ENCODE data around the gene RPP30. TPM values are rescaled to one million over a fixed set of nuclear protein-coding genes. Genes with fewer than 3 reads are reported as not detected.
"Not testable (repeated sequence)": the region's sequence is repeated elsewhere in the genome, so short reads cannot be mapped to it uniquely, and the experiment has no call there.

RPP30 gene
- total RNA-seq, 1 donor from 2014 or later, result 85.5 TPM

- Mint-ChIP-seq H3K36me3 (no peaks in the 10 kb centered on the region), H3K4me1 (peaks cover 16% of the 10 kb centered on the region), H3K27me3 (ENCODE audit: insufficient read depth, low read depth) (peaks cover 2% of the 10 kb centered on the region), H3K27ac (no peak overlapping the region), H3K9me3 (no peaks in the 10 kb centered on the region), H3K4me3 (no peak overlapping the region)
- H3K4me2 ChIP-seq, result no peak overlapping the region
- H3K27me3 ChIP-seq, result no peaks in the 10 kb centered on the region
- H3K9ac ChIP-seq, result no peak overlapping the region
- no peak overlapping the region for H3K27ac ChIP-seq
- no peaks in the 10 kb centered on the region for H3K79me2 ChIP-seq (ENCODE audit: low read depth)
- DNase-seq (ENCODE audit: low spot score), result no peak
- H3K36me3 ChIP-seq, result no peaks in the 10 kb centered on the region
- TF ChIP-seq EZH2phosphoT487 (IDR thresholded peaks at IDR 0.05) (no peak), CTCF (IDR thresholded peaks at IDR 0.05) (no peak), EZH2 (IDR thresholded peaks at IDR 0.05) (no peak)
- H2AFZ ChIP-seq (replicated peaks), result no peak overlapping the region
- no peak overlapping the region for H3K4me3 ChIP-seq
- H3K4me1 ChIP-seq, result peaks cover 5% of the 10 kb centered on the region
- H3F3A ChIP-seq (ENCODE audit: low read depth), result no peaks in the 10 kb centered on the region
- no peaks in the 10 kb centered on the region for H4K20me1 ChIP-seq (ENCODE audit: low read depth)
- no peaks in the 10 kb centered on the region for H3K9me3 ChIP-seq (ENCODE audit: low read depth)
Observed at GRCh38 chr10:90939648-90940047, 67.9 kb downstream of the RPP30 start.

GRCh38 chr10:90942980-90943379 lies 71.2 kb downstream of the RPP30 start:
- H3K4me2 ChIP-seq; H3K36me3 ChIP-seq; H3K4me1 ChIP-seq; H3K27ac ChIP-seq; H3K4me3 ChIP-seq; H3K27me3 Mint-ChIP-seq (ENCODE audit: insufficient read depth, low read depth); H4K20me1 ChIP-seq (ENCODE audit: low read depth); H3F3A ChIP-seq (ENCODE audit: low read depth); H3K9me3 ChIP-seq (ENCODE audit: low read depth); H3K79me2 ChIP-seq (ENCODE audit: low read depth); H3K4me1 Mint-ChIP-seq; H3K9me3 Mint-ChIP-seq; H2AFZ ChIP-seq (replicated peaks); H3K27ac Mint-ChIP-seq; H3K9ac ChIP-seq; H3K36me3 Mint-ChIP-seq; DNase-seq (ENCODE audit: low spot score); H3K27me3 ChIP-seq; H3K4me3 Mint-ChIP-seq: not testable (repeated sequence)

- no peak overlapping the region for H3K27ac ChIP-seq
- H4K20me1 ChIP-seq (ENCODE audit: low read depth), result no peaks in the 10 kb centered on the region
- H3K4me2 ChIP-seq, result no peak overlapping the region
- Mint-ChIP-seq H3K36me3 (no peaks in the 10 kb centered on the region), H3K27ac (no peak overlapping the region), H3K27me3 (ENCODE audit: insufficient read depth, low read depth) (peaks cover 2% of the 10 kb centered on the region), H3K4me3 (no peak overlapping the region), H3K4me1 (no peaks in the 10 kb centered on the region), H3K9me3 (no peaks in the 10 kb centered on the region)
- H3K36me3 ChIP-seq, result no peaks in the 10 kb centered on the region
- no peaks in the 10 kb centered on the region for H3K9me3 ChIP-seq (ENCODE audit: low read depth)
- no peaks in the 10 kb centered on the region for H3K27me3 ChIP-seq
- no peak overlapping the region for H3K4me3 ChIP-seq
- DNase-seq (ENCODE audit: low spot score), result no peak
- H3F3A ChIP-seq (ENCODE audit: low read depth), result no peaks in the 10 kb centered on the region
- no peaks in the 10 kb centered on the region for H3K4me1 ChIP-seq
- no peak overlapping the region for H2AFZ ChIP-seq (replicated peaks)
- no peak overlapping the region for H3K9ac ChIP-seq
- H3K79me2 ChIP-seq (ENCODE audit: low read depth), result no peaks in the 10 kb centered on the region
- no peak for TF ChIP-seq CTCF (IDR thresholded peaks at IDR 0.05)
Observed at GRCh38 chr10:90944749-90945148, 73.0 kb downstream of the RPP30 start.

GRCh38 chr10:90945491-90946070 lies 73.8 kb downstream of the RPP30 start:
- no peak for TF ChIP-seq EZH2 (IDR thresholded peaks at IDR 0.05)
- no peak for TF ChIP-seq CTCF (IDR thresholded peaks at IDR 0.05)
- TF ChIP-seq EZH2phosphoT487 (IDR thresholded peaks at IDR 0.05), result no peak
- no peaks in the 10 kb centered on the region for H3K27me3 Mint-ChIP-seq (ENCODE audit: insufficient read depth, low read depth)

More at GRCh38 chr10:90945491-90946070, 73.8 kb downstream of the RPP30 start:
- Mint-ChIP-seq H3K4me3 (no peak overlapping the region), H3K4me1 (no peaks in the 10 kb centered on the region), H3K27ac (no peak overlapping the region), H3K36me3 (no peaks in the 10 kb centered on the region), H3K9me3 (peaks cover 5% of the 10 kb centered on the region)
- no peaks in the 10 kb centered on the region for H3K79me2 ChIP-seq (ENCODE audit: low read depth)
- H3K4me1 ChIP-seq, result no peaks in the 10 kb centered on the region
- H3K27ac ChIP-seq, result no peak overlapping the region
- H3K36me3 ChIP-seq, result no peaks in the 10 kb centered on the region
- H3K9me3 ChIP-seq (ENCODE audit: low read depth), result no peaks in the 10 kb centered on the region
- no peaks in the 10 kb centered on the region for H3F3A ChIP-seq (ENCODE audit: low read depth)
- no peak overlapping the region for H3K4me3 ChIP-seq
- no peak overlapping the region for H2AFZ ChIP-seq (replicated peaks)
- no peaks in the 10 kb centered on the region for H3K27me3 ChIP-seq
- H3K4me2 ChIP-seq, result no peak overlapping the region
- H4K20me1 ChIP-seq (ENCODE audit: low read depth), result no peaks in the 10 kb centered on the region
- H3K9ac ChIP-seq, result no peak overlapping the region
- no peak for DNase-seq (ENCODE audit: low spot score)
